Fibroblast of skin of right quadriceps (primary cell): Measurements from ENCODE around the gene MBOAT2.
A peak's percentile ranks its signal among the peaks of the same experiment; 100 is the strongest.

ENCODE experiments used
- DNase-seq: peaks from one replicate; pipeline ENCODE4 v3.0.0-alpha.2; 2013

The MBOAT2 gene

GRCh38 chr2:8851811-8852560 lies 151.5 kb downstream of the MBOAT2 start:
- no peak for DNase-seq

GRCh38 chr2:8850845-8851487 lies 152.5 kb downstream of the MBOAT2 start:
- no peak for DNase-seq

- peak; percentile 69 for DNase-seq
Measured at GRCh38 chr2:8849327-8849726, 154.2 kb downstream of the MBOAT2 start.

GRCh38 chr2:8848328-8849100 lies 155.0 kb downstream of the MBOAT2 start:
- DNase-seq = no peak

- peak; percentile 53 for DNase-seq
Measured at GRCh38 chr2:8847400-8847799, 156.1 kb downstream of the MBOAT2 start.

- DNase-seq = no peak
Measured at GRCh38 chr2:8841932-8842331, 161.6 kb downstream of the MBOAT2 start.

GRCh38 chr2:8840475-8841091 lies 162.9 kb downstream of the MBOAT2 start:
- no peak for DNase-seq

GRCh38 chr2:8839189-8839965 lies 164.1 kb downstream of the MBOAT2 start:
- DNase-seq = no peak

- no peak for DNase-seq
Measured at GRCh38 chr2:8837795-8838140, 165.7 kb downstream of the MBOAT2 start.

- peak; percentile 83 for DNase-seq
Measured at GRCh38 chr2:8836971-8837794, 166.3 kb downstream of the MBOAT2 start, which contains the start of gene KIDINS220. TSS of gene KIDINS220 (minus strand) at chr2:8837613. CDS start at chr2:8827093, 10,520 bp downstream.

GRCh38 chr2:8835279-8835678 lies 168.2 kb downstream of the MBOAT2 start:
- DNase-seq = no peak

GRCh38 chr2:8833853-8834252 lies 169.6 kb downstream of the MBOAT2 start:
- no peak for DNase-seq

- no peak for DNase-seq
Measured at GRCh38 chr2:8831516-8831915, 172.0 kb downstream of the MBOAT2 start.

GRCh38 chr2:8827729-8828128 lies 175.8 kb downstream of the MBOAT2 start:
- no peak for DNase-seq

- no peak for DNase-seq
Measured at GRCh38 chr2:8822218-8822617, 181.3 kb downstream of the MBOAT2 start.

GRCh38 chr2:8821276-8822217 lies 181.9 kb downstream of the MBOAT2 start:
- DNase-seq = peak; percentile 46

- no peak for DNase-seq
Measured at GRCh38 chr2:8819948-8820347, 183.5 kb downstream of the MBOAT2 start.

GRCh38 chr2:8819194-8819593 lies 184.3 kb downstream of the MBOAT2 start:
- peak; percentile 22 for DNase-seq

- DNase-seq = no peak
Measured at GRCh38 chr2:8817221-8817620, 186.3 kb downstream of the MBOAT2 start.
